ENCODE data around the gene CACNA1G.

Gene CACNA1G

DNA sequence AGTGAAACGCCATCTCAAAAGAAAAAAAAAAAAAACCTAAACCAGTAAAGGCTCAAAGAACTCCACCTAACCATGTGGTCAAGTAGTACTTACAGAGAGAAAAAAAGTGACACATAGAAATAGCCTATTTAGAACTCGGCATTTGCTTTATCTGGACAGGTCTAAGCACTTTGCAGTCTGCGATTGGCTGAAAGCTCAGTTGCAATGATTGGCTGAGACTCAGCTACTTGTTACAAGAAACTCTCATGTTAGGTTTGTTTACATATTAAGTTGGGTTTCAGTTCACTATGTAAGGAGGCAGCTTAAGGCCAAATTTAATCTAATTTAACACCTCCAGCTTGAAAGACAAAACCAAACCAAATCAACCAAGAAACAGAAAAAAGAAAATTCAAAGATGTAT lies 93.2 kb downstream of the CACNA1G start:
- TF ChIP-seq, protein P1, sequence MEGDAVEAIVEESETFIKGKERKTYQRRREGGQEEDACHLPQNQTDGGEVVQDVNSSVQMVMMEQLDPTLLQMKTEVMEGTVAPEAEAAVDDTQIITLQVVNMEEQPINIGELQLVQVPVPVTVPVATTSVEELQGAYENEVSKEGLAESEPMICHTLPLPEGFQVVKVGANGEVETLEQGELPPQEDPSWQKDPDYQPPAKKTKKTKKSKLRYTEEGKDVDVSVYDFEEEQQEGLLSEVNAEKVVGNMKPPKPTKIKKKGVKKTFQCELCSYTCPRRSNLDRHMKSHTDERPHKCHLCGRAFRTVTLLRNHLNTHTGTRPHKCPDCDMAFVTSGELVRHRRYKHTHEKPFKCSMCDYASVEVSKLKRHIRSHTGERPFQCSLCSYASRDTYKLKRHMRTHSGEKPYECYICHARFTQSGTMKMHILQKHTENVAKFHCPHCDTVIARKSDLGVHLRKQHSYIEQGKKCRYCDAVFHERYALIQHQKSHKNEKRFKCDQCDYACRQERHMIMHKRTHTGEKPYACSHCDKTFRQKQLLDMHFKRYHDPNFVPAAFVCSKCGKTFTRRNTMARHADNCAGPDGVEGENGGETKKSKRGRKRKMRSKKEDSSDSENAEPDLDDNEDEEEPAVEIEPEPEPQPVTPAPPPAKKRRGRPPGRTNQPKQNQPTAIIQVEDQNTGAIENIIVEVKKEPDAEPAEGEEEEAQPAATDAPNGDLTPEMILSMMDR (IDR thresholded peaks at IDR 0.05; ENCODE audit: low read length) = no peak
- TF ChIP-seq EZH2 (IDR thresholded peaks at IDR 0.05; ENCODE audit: borderline replicate concordance, low read length) = no peak
- Histone ChIP-seq H3F3A (ENCODE audit: insufficient read depth, low read length) (no peaks in the 10 kb centered on the region), H2AFZ (ENCODE audit: low read length) (no peak overlapping the region), H3K27me3 (ENCODE audit: insufficient read depth, low read length) (peaks cover 10% of the 10 kb centered on the region; the same call in 1 of the 2 replicates), H3K9me3 (ENCODE audit: low read length) (peaks cover 5% of the 10 kb centered on the region; the same call in 1 of the 2 replicates), H3K79me2 (ENCODE audit: insufficient read depth, low read length) (no peaks in the 10 kb centered on the region), H3K4me2 (ENCODE audit: low read length) (no peak overlapping the region), H3K9ac (ENCODE audit: low read length) (no peak overlapping the region), H3K27ac (ENCODE audit: low read depth, low read length, poor library complexity, severe bottlenecking) (no peak overlapping the region), H3K9me2 (ENCODE audit: low read depth, low read length) (no peaks in the 10 kb centered on the region), H3K4me3 (ENCODE audit: low read depth, low read length, poor library complexity, severe bottlenecking) (no peak overlapping the region), H3K4me1 (ENCODE audit: insufficient read depth, low read length, severe bottlenecking) (no peaks in the 10 kb centered on the region), H3K36me3 (ENCODE audit: insufficient read depth, low read length) (no peaks in the 10 kb centered on the region), H4K20me1 (ENCODE audit: insufficient read depth, low read length) (no peaks in the 10 kb centered on the region)

DNA sequence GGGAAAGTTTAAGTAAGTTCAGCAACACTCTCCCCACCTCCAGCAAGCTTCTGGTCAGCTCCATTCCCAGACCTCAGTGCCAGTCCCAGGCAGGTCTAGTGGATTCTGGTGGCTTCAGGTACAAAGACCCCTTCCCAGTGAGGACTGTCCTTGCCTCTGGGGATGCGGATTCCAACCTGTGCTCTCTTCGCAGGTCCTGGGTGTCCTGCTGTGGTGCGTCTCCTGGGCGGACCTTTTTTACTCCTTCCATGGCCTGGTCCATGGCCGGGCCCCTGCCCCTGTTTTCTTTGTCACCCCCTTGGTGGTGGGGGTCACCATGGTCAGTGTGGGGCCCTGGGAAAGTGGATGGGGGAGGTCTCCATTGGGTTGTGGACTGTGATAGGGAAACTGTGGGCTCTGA lies 96.0 kb downstream of the CACNA1G start:
- peaks cover 5% of the 10 kb centered on the region; the same call in 1 of the 2 replicates for H3K9me3 ChIP-seq (ENCODE audit: low read length)
- TF ChIP-seq, protein P1 (IDR thresholded peaks at IDR 0.05; ENCODE audit: low read length) = no peak
- no peak for TF ChIP-seq EZH2 (IDR thresholded peaks at IDR 0.05; ENCODE audit: borderline replicate concordance, low read length)

DNA sequence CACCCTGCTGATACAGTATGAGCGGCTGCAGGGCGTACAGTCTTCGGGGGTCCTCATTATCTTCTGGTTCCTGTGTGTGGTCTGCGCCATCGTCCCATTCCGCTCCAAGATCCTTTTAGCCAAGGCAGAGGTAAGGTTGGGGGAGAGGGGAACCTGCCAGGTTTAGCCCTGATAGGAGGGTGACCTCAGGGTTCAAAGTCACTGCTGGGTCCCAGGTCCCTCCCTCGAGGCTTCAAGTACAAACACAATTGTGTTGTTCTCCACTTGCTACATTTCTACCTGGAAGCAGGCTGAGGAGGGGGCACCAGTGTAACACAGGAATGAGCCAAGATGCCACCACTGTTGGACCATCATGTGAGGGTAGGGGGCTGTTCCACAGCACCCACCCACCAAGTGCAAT lies 96.5 kb downstream of the CACNA1G start:
- H3K9me2 ChIP-seq (ENCODE audit: low read depth, low read length) = no peaks in the 10 kb centered on the region
- no peak overlapping the region for H2AFZ ChIP-seq (ENCODE audit: low read length)
- no peaks in the 10 kb centered on the region for H3K4me1 ChIP-seq (ENCODE audit: insufficient read depth, low read length, severe bottlenecking)
- H3K36me3 ChIP-seq (ENCODE audit: insufficient read depth, low read length) = no peaks in the 10 kb centered on the region
- TF ChIP-seq, protein P1 (IDR thresholded peaks at IDR 0.05; ENCODE audit: low read length) = no peak
- no peak for TF ChIP-seq EZH2 (IDR thresholded peaks at IDR 0.05; ENCODE audit: borderline replicate concordance, low read length)
- no peak overlapping the region for H3K27ac ChIP-seq (ENCODE audit: low read depth, low read length, poor library complexity, severe bottlenecking)
- H3K27me3 ChIP-seq (ENCODE audit: insufficient read depth, low read length) = peaks cover 5% of the 10 kb centered on the region; the same call in 1 of the 2 replicates
- H3K79me2 ChIP-seq (ENCODE audit: insufficient read depth, low read length) = no peaks in the 10 kb centered on the region
- H3F3A ChIP-seq (ENCODE audit: insufficient read depth, low read length) = no peaks in the 10 kb centered on the region
- no peaks in the 10 kb centered on the region for H4K20me1 ChIP-seq (ENCODE audit: insufficient read depth, low read length)
- peaks cover 5% of the 10 kb centered on the region; the same call in 1 of the 2 replicates for H3K9me3 ChIP-seq (ENCODE audit: low read length)
- H3K9ac ChIP-seq (ENCODE audit: low read length) = no peak overlapping the region
- no peak overlapping the region for H3K4me3 ChIP-seq (ENCODE audit: low read depth, low read length, poor library complexity, severe bottlenecking)
- H3K4me2 ChIP-seq (ENCODE audit: low read length) = no peak overlapping the region

More for the DNA sequence above, 96.0 kb downstream of the CACNA1G start:
- Histone ChIP-seq H3K4me1 (ENCODE audit: insufficient read depth, low read length, severe bottlenecking) (no peaks in the 10 kb centered on the region), H3K9ac (ENCODE audit: low read length) (no peak overlapping the region), H3K4me2 (ENCODE audit: low read length) (no peak overlapping the region), H3K36me3 (ENCODE audit: insufficient read depth, low read length) (no peaks in the 10 kb centered on the region), H3K9me2 (ENCODE audit: low read depth, low read length) (no peaks in the 10 kb centered on the region), H3K27ac (ENCODE audit: low read depth, low read length, poor library complexity, severe bottlenecking) (no peak overlapping the region), H3K79me2 (ENCODE audit: insufficient read depth, low read length) (no peaks in the 10 kb centered on the region), H3K27me3 (ENCODE audit: insufficient read depth, low read length) (peaks cover 5% of the 10 kb centered on the region; the same call in 1 of the 2 replicates), H4K20me1 (ENCODE audit: insufficient read depth, low read length) (no peaks in the 10 kb centered on the region), H2AFZ (ENCODE audit: low read length) (no peak overlapping the region), H3K4me3 (ENCODE audit: low read depth, low read length, poor library complexity, severe bottlenecking) (no peak overlapping the region), H3F3A (ENCODE audit: insufficient read depth, low read length) (no peaks in the 10 kb centered on the region)
